BJ (cell line): ENCODE data around the gene FOXP1. TPM values are rescaled to one million over a fixed set of nuclear protein-coding genes. Genes with fewer than 3 reads are reported as not detected.

Experiments used
- CTCF ChIA-PET: fragments of 350-600 bp; formaldehyde crosslinking; extraction: SDS; loops from one replicate; lab custom pipeline; 2021; ENCODE audit warnings: antibody characterized with exemption, inconsistent platforms; lab: Yijun Ruan, JAX
- POLR2A ChIA-PET: fragments of 300-600 bp; sonication (Branson Sonifier 250); formaldehyde crosslinking; extraction: SDS; loops from one replicate; lab custom pipeline; 2021; ENCODE audit warnings: antibody characterized with exemption; lab: Charles Lee
- DNase-seq: peaks from one replicate; pipeline ENCODE4 v3.0.0-alpha.2; 2011; ENCODE audit warnings: low read depth
- H3K27me3 ChIP-seq: 2 replicates; pipeline ENCODE4 v1.6.0; 2011; ENCODE audit warnings: low read length; ENCODE audit not compliant: control insufficient read depth, insufficient read depth
- H3K36me3 ChIP-seq: 2 replicates; pipeline ENCODE4 v1.5.1; 2011; ENCODE audit warnings: low read length; ENCODE audit not compliant: control insufficient read depth, insufficient read depth
- H3K4me3 ChIP-seq: 2 replicates; pipeline ENCODE4 v1.5.1; 2011; ENCODE audit warnings: low read depth, mild to moderate bottlenecking, control low read depth, low read length
- polyA plus RNA-seq: library from polyadenylated mRNA; depleted of rRNA; stranded (reverse); fragments of >200 nt; gene quantifications from 2 replicates; pipeline ENCODE4 v1.2.3, GENCODE V29; 2011
- TF ChIP-seq, protein P1 (sequence below): IDR thresholded peaks from 2 replicates; pipeline ENCODE4 v1.5.1; 2011; ENCODE audit warnings: low read depth, mild to moderate bottlenecking, control low read depth, inconsistent platforms, low read length, moderate library complexity; ENCODE audit not compliant: insufficient read depth

The FOXP1 gene
- polyA plus RNA-seq, 1 experiment, result 37.0 TPM

DNA sequence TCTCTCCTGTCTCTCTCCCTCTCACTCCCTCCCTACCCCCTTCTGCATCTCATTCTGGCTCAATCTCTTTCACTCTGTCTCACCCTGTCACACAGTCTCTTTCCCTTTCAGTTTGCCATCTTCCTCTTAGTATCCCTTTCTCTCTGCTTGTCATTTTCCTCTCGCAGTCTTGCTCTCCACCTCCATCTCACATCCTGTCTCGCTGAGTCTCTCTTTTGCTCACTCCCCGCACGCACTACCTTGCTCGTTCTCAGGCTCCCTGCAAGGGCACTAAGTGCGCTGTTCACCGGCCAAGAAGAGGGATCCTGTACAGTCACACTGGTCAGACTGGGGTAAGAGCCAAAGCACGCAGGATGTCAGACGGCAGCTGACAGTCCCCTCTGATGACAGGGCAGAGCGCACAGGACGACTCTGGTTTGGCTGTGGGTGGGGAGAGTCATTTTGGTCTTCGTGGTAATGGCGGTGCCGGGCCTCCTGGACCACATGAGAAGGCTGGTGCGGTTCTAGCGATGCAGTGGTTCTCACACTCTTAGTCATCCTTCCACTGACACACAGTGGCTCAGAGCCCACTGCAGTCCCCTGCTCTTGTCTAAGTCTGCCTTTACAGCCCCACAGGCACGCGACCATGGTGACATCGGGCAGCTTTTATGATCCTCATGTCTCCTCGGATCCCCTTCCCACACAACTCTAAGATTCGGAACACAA, 356.8 kb downstream of the FOXP1 start:
- Histone ChIP-seq H3K4me3 (no peak overlapping the region), H3K36me3 (no peaks in the 10 kb centered on the region), H3K27me3 (no peaks in the 10 kb centered on the region)
- no peak for DNase-seq
- CTCF ChIA-PET, result interaction anchor here (0.6 kb wide), 1 partner anchor 111 kb away, joined by 3 read pairs; no protein-coding TSS in a partner anchor
- POLR2A ChIA-PET, result no interaction called here
- TF ChIP-seq, protein P1, sequence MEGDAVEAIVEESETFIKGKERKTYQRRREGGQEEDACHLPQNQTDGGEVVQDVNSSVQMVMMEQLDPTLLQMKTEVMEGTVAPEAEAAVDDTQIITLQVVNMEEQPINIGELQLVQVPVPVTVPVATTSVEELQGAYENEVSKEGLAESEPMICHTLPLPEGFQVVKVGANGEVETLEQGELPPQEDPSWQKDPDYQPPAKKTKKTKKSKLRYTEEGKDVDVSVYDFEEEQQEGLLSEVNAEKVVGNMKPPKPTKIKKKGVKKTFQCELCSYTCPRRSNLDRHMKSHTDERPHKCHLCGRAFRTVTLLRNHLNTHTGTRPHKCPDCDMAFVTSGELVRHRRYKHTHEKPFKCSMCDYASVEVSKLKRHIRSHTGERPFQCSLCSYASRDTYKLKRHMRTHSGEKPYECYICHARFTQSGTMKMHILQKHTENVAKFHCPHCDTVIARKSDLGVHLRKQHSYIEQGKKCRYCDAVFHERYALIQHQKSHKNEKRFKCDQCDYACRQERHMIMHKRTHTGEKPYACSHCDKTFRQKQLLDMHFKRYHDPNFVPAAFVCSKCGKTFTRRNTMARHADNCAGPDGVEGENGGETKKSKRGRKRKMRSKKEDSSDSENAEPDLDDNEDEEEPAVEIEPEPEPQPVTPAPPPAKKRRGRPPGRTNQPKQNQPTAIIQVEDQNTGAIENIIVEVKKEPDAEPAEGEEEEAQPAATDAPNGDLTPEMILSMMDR, result no peak

DNA sequence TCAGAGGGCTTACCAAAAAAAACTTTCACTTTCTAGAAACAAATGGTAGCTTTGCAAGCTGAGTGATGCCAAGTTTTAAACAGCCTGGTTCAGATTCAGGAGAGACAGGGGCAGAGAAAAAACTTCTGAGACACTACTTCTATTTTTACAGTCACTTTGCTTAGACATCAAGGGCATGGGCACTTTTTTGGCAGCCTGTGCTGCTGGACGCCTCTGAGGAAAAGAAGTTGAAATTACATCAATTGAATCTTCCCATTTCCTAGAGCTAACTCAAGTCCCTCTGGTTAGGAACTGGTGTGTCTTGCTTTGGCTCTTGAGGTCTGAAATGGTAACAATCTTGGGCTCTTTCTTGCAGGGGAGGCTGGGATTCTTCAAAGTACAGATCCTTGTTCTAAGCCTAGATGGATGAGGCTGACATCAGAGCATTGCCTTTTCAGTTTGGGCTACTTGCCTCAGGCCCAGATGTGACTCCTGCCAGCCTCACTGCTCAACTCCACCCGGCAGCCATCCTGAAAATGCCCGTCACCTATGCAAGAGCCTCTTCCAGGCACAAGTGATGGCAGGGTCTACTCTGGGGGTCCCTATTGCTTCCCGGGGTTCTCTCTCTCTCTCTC, 357.5 kb downstream of the FOXP1 start:
- no peak for DNase-seq
- TF ChIP-seq, protein P1, result no peak
- no peaks in the 10 kb centered on the region for H3K36me3 ChIP-seq
- no peak overlapping the region for H3K4me3 ChIP-seq
- ChIA-PET CTCF (interaction anchor here (1.0 kb wide), 2 partner anchors 19 to 1139 kb away, joined by 3 read pairs; no protein-coding TSS in a partner anchor), POLR2A (no interaction called here)
- H3K27me3 ChIP-seq, result no peaks in the 10 kb centered on the region

DNA sequence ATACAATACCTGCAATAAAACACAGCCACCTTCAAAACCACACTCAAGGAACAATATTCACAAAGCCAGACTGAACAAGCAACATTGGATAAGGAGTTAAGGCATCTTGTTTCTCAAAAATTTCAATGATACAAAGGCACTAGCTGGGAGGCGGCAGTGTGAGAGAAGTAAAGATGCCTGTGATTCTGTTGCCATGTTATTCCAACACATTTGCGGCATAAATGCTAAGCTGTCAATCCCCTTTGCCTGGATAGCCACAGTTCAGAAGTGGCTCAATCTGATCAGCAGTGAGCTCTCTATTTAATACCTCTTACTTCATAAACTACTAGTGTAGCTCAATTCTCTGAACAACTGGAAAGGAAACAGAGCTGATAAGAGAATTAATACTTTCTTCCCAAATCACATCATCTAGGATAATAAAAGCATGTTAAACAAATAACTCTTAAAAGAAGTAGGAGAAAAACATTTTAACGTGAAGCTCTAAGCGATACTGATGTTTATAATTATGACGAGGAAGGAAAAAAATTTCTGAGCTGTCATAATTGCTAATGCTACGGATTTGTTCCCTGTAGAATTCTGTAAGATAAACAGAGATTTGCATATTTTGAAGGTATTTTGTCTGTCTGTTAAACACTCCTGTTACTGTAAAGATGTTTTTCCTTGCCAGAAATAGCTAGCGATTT, 358.4 kb downstream of the FOXP1 start:
- H3K4me3 ChIP-seq, result no peak overlapping the region
- no peaks in the 10 kb centered on the region for H3K27me3 ChIP-seq
- POLR2A ChIA-PET, result no interaction called here
- H3K36me3 ChIP-seq, result no peaks in the 10 kb centered on the region
- TF ChIP-seq, protein P1, result no peak
- CTCF ChIA-PET, result interaction anchor here (0.6 to 1.1 kb wide), 4 partner anchors 16 to 1810 kb away, joined by 3 read pairs; no protein-coding TSS in a partner anchor
- DNase-seq, result no peak

DNA sequence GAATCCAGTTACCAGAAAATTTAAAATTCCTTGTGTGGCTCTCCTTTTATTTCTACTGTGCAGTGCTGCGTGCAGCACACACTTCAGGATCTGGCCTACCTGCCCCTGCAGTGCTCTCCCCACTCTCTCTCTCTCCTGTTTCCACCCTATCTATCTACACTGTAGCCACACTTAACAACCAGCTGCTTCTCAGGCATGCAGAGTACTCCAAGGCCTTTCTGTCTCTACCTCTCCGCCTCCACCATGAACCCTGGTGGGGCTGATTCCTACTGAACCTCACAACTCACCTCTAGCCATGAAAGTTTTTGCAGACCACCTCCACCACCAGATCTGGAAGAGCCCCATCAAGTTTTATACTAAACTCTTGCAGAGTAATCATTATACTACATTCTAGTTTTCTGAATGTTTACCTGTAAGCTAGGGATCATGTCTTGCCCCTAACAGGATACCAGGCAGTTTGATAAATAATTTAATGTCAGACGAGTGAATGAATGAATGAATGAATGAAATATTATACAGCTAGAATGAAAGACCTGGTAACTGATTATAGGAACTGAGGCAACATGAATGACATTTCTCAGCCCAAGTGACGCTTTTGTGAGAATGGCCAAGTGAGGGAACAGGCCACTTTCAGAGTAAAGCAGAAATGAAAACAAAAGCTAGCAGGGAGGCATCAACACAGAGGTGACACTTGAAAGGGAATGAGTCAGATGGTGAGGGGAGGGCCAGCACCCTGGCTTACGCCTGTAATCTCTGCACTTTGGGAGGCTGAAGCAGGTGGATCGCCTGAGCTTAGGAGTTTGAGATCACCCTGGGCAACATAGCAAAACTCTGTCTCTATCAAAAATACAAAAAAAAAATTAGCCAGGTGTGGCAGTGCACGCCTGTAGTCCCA, 363.5 kb downstream of the FOXP1 start:
- no peak for DNase-seq
- TF ChIP-seq, protein P1, result no peak
- Histone ChIP-seq H3K4me3 (no peak overlapping the region), H3K27me3 (0 out of 2 replicates have a peak, but pooled peaks cover 2% of the 10 kb centered on the region), H3K36me3 (peaks cover 1% of the 10 kb centered on the region)
- ChIA-PET POLR2A (no interaction called here), CTCF (interaction anchor here (0.6 kb wide), 1 partner anchor 74 kb away, joined by 3 read pairs; no protein-coding TSS in a partner anchor)
